GM18858 (cell line): ENCODE measurements around the gene DNAH17.

Source experiments
- ATAC-seq: cut with Tn5 transposase; IDR thresholded peaks from one replicate; pipeline ENCODE4 v1.9.1; 2021; ENCODE audit not compliant: unreplicated experiment

DNAH17 gene

DNA sequence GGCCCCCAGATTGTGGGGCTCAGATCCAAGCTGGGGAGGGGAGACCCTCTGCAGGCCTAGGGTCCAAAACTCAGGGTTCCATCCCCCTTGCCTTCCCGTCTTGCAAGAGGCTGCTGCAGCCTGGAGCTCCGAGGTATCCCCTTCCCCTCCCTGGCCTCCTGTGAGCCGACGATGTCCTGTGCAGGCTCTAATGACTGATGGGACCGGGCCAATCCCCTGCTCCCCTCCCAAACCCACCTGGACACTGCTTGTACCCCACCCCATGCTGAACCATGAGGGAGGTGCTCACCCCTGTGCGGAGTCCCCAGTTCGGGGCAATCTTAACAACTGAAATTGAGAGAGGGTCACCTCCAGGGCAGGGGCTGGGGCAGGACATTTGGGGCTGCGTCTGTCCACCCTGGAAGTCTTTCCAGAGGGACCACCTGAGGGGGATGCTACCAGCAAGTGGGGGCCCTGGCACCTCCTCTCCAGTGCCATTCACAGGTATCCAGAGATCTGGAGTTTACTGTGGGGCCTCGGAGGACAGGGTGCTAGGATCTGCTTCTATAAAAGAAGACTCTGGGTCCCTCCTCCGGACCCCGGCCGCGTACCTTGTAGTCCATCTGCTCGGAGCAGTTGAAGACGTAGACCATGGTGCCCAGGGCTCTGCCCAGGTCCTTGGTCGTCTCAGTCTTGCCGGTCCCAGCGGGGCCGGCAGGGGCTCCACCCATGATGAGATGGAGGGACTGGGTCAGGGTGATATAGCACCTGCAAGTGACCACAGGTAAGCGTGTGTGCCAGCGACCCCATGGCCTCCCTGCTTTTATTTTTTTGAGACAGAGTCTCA, 77.3 kb downstream of the DNAH17 start:
- ATAC-seq, result no peak

DNA sequence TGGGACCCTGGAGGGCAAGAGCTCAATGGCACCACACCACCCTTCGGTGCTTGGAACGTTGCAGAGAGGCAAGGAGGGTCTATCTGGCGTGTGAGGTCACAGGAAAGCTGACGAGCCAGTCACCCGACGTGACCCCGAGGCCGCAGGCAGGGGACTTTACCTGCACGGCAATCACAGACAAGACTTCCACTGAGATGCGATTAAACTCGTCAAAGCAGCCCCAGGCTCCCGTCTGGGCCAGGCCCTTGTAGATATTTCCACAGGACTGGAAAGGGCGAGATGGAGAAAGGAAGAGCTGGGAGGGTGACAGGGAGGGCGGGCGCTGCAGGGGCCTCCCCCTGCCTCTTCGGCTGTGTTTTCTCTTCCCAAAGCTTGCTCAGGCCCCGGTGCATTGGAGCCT, 78.3 kb downstream of the DNAH17 start:
- ATAC-seq, result no peak

- ATAC-seq, result no peak
Observed at GRCh38 chr17:78497115-78497540, 80.1 kb downstream of the DNAH17 start.

GRCh38 chr17:78496311-78496710, 80.9 kb downstream of the DNAH17 start:
- ATAC-seq, result no peak

- ATAC-seq, result no peak
Observed at GRCh38 chr17:78495634-78496033, 81.6 kb downstream of the DNAH17 start.

DNA sequence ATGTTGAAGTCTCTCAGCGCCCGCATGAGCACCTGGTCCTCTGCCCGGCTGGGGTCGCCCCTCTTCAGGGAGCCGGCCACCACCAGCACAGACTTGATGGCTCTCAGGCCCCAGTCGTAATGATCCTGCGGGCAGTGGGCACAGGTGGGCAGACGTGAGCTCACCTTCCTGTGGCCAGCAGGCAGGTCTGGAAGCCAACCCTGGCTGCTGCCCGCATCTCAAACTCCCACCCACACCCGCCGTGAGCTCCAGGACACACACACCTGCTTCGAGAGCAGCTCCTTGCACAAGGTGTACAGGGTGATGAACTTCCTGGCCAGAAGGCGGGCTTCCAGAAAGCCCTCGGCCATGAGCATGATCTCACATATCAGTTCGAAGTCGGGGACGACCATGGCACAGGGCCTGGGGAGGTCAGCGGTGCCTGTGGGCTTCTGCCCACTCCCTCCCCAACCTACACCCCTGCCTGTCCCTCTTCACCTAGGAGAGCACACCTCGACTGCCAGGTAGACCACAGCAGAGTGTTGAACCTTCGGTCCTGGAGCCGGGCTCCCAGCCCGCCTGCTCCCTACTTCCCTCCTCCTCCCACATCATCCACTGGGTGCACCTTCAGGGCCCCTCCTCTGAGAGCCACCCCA, 82.4 kb downstream of the DNAH17 start:
- no peak for ATAC-seq

- no peak for ATAC-seq
Observed at GRCh38 chr17:78493853-78494695, 83.1 kb downstream of the DNAH17 start.

DNA sequence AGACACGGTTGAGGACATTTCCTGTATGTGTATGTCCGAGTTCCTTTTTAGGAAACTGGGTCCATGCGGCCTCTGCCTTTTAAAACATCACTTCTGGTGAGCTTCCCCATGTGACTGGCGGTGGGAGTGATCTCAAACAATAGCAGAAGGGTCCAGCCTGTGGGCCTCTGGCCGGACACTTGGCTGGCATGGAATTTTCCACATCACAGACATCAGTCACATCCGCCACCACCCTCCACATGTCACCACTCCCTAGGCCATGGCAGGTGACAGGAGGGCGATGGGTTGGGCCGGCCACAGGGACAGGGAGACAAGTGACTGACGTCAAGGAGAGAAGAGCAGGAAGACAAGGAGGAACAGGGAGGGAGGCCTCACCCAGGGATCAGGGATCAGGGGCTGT, 83.7 kb downstream of the DNAH17 start:
- ATAC-seq, result no peak

GRCh38 chr17:78492116-78492799, 84.9 kb downstream of the DNAH17 start:
- no peak for ATAC-seq

GRCh38 chr17:78491236-78492115, 85.7 kb downstream of the DNAH17 start:
- no peak for ATAC-seq

- ATAC-seq, result no peak
Observed at GRCh38 chr17:78490673-78491072, 86.5 kb downstream of the DNAH17 start.

- ATAC-seq, result no peak
Observed at GRCh38 chr17:78490156-78490555, 87.0 kb downstream of the DNAH17 start.

DNA sequence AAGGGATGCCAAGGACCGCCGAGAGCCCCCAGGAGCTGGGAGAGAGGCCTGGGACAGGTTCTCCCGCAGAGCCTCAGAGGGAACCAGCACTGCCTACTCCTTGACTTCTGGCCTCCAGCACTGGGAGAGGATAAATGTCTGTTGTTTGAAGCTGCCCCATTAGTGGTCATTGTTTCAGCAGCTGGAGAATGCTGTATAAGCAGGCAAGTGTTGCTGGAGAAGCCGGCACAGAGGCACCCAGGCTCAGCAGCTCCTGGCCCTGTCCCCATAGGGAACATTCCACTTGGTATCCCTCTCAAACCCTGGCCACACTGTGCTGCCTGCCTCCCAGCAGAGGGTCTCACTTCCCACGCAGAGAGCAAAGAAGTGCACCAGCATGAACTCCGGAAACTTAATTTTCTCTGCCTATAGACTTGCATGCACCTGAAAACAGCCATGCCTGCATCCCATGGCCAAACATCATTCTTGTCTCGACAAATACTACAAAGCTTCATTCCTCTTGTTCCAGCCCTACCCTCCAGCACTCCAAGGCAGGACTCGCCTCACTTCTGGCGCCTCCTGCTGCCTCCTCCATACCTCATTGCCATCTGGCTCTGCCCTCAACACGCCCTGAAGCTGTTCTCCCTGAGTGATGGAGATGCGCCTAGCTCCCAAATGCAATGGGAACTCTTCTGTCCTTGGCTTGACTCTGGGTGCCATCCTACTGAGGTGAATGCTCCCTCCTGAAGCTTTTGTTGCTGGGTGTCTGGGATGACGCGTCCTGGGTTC, 88.1 kb downstream of the DNAH17 start:
- ATAC-seq, result no peak

DNA sequence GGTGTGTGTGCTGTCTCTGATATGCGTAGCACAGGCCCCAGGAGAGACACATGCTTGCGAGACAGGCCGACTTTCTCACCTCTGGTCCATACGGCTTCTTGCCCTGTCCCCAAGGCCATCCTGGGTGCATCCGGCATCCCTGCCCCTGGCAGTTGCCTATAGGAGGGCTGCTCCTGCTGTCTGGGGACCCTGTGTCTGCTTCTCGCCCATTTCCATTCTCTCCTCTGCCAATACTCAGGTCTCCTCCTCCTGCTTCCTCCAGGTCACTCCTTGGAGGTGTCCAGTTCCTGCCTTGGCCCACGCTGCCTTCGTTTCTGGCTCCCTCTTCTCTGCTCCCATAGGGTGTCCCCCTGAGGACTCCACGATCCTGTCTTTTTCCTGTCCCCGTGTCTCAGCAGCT, 89.0 kb downstream of the DNAH17 start:
- ATAC-seq, result no peak

- ATAC-seq, result no peak
Observed at GRCh38 chr17:78486946-78487680, 90.1 kb downstream of the DNAH17 start.

GRCh38 chr17:78486228-78486802, 90.9 kb downstream of the DNAH17 start:
- no peak for ATAC-seq

DNA sequence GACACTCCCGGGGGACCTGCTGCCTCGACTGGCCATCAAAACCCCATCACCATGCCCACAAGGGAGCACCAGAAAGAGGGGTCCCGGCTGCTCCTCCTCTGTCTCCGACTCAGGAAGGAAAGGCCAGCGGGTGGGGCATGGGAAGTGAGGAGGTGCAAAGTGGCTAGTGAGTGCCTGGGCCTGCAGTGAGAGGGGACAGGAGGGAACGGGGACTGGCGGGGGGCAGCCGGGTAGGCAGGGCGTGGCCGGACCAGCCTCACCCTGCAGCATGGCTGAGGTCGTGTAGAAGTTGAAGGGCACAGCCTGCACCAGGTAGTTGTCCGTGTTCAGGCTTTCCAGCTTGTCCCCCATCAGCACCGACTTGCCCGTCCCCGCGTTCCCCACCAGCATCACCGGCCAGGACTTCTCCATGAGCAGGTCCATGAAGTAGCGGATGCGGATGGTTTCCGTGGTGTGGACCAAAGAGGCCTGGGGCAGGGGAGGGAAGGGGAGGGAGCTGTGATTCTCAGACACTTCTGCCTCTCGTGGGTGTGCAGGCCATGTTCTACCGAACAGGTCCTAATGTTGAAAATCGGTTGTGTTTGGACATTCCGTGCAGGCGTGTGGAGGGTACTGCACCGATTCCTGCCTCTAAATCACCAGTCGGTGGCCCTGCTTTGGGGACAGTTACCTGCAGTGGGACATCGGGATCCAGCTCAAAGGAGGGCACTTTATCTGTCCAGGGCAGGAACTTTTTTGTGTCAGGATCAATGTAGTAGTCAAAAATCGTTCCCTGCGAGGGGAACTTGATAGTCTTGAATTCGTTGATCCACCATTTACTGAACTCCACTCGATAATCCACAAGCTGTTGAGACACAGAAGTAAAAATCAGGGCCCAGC, 91.7 kb downstream of the DNAH17 start:
- no peak for ATAC-seq
